ENCODE measurements around the gene EIF4G1. TPM values are rescaled to one million over a fixed set of nuclear protein-coding genes. Genes with fewer than 3 reads are reported as not detected.

Gene EIF4G1
- total and polyA plus RNA-seq, 2 donors (not counting 3 experiments of a cell fraction or from before 2014, with no cell fraction given), result 355 to 532 TPM

GRCh38 chr3:184341925-184342324 is 27.5 kb downstream of the EIF4G1 start:
- H3K4me1 ChIP-seq (ENCODE audit: control insufficient read depth, extremely low read depth, insufficient read depth, low read length), result peaks cover 30% of the 10 kb centered on the region
- peaks cover 32% of the 10 kb centered on the region for H3K79me2 ChIP-seq (ENCODE audit: control insufficient read depth, insufficient read depth, low read length)
- CTCF ChIA-PET, result interaction anchor here (1.7 kb wide), 1 partner anchor 18 kb away, joined by 5 read pairs; no protein-coding TSS in a partner anchor

More at GRCh38 chr3:184341925-184342324, 27.5 kb downstream of the EIF4G1 start:
- Histone ChIP-seq H2AFZ (ENCODE audit: low read depth, low read length) (no peak overlapping the region), H3K27me3 (ENCODE audit: control insufficient read depth in 2 of 2, insufficient read depth in 2 of 2, low read length in 2 of 2) (no peaks in the 10 kb centered on the region), H3K9me3 (replicated peaks; ENCODE audit: control insufficient read depth, insufficient read depth, low read length) (no peaks in the 10 kb centered on the region), H3K4me3 (replicated peaks in 1 of 3; ENCODE audit: insufficient read depth in 1 of 3, low read depth in 1 of 3, low read length in 3 of 3) (no peak overlapping the region), H3K36me3 (ENCODE audit: control insufficient read depth in 2 of 2, extremely low read depth in 1 of 2, insufficient read depth in 2 of 2, low read length in 2 of 2) (peaks cover 6 to 25% of the 10 kb centered on the region in 2 experiments), H3K9me1 (replicated peaks; ENCODE audit: control insufficient read depth, extremely low read depth, insufficient read depth, low read length) (no peaks in the 10 kb centered on the region), H3K27ac (ENCODE audit: insufficient read depth, low read depth, low read length) (no peak overlapping the region), H4K20me1 (replicated peaks; ENCODE audit: control insufficient read depth, extremely low read depth, insufficient read depth, low read length) (no peaks in the 10 kb centered on the region), H3K4me2 (ENCODE audit: insufficient read depth, low read length) (no peak overlapping the region), H3K9ac (replicated peaks; ENCODE audit: extremely low read depth, insufficient read depth, low read length) (no peak overlapping the region)
- DNase-seq (ENCODE audit: low read depth, low spot score) (no peak), FAIRE-seq (no peak)
- TF ChIP-seq GATA2 (IDR thresholded peaks at IDR 0.05; ENCODE audit: insufficient read depth, insufficient read length, low read depth, low read length) (no peak), JUN (IDR thresholded peaks at IDR 0.05; ENCODE audit: borderline replicate concordance, insufficient read depth, insufficient read length, low read depth) (no peak), MAX (IDR thresholded peaks at IDR 0.05; ENCODE audit: insufficient read depth, insufficient read length) (no peak), CTCF (IDR thresholded peaks at IDR 0.05; ENCODE audit: extremely low read depth in 1 of 2, insufficient read depth in 1 of 2, low read depth in 1 of 2, low read length in 2 of 2) (no peak), POLR2AphosphoS5 (IDR thresholded peaks at IDR 0.05; ENCODE audit: insufficient read depth, low read depth, low read length) (no peak), FOS (IDR thresholded peaks at IDR 0.05; ENCODE audit: borderline replicate concordance, insufficient read depth, low read length) (no peak)
- POLR2A ChIA-PET, result no interaction called here
- intact Hi-C loops (cut with micrococcal nuclease) (no loop called here), dilution Hi-C loops (cut with MboI; ENCODE audit: extremely low pct_ligation_motif_present, low sequenced_read_pairs) (no loop called here)
- no TSS peak for BruUV-seq (replicated peaks)
